ENCODE measurements around the gene VTN.

DNA sequence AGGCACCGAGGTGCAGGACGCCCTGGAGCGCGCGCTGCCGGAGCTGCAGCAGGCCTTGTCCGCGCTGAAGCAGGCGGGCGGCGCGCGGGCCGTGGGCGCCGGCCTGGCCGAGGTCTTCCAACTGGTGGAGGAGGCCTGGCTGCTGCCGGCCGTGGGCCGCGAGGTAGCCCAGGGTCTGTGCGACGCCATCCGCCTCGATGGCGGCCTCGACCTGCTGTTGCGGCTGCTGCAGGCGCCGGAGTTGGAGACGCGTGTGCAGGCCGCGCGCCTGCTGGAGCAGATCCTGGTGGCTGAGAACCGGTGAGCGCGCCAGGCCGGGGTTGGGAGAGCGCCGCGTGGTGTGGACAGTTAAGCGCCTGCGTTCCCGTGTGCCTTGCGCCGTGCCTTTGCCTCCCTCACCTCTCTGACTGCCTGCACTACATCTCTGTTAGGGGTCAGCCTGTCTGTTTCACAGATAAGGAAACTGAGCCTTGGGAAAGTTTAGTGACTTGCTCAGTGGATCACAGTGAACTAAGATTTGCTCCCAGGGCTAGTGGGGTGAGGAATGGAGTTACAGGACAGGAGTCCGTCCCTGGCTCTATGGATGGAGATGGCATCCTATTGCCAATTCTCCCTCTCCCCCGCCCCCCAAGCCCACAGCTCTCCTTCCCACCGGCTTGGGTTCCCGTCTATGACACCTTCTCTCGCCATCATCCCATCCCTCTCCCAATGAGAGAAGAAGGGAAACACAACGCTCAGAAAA lies 2.3 kb upstream of the VTN start:
- TF ChIP-seq, protein P1, sequence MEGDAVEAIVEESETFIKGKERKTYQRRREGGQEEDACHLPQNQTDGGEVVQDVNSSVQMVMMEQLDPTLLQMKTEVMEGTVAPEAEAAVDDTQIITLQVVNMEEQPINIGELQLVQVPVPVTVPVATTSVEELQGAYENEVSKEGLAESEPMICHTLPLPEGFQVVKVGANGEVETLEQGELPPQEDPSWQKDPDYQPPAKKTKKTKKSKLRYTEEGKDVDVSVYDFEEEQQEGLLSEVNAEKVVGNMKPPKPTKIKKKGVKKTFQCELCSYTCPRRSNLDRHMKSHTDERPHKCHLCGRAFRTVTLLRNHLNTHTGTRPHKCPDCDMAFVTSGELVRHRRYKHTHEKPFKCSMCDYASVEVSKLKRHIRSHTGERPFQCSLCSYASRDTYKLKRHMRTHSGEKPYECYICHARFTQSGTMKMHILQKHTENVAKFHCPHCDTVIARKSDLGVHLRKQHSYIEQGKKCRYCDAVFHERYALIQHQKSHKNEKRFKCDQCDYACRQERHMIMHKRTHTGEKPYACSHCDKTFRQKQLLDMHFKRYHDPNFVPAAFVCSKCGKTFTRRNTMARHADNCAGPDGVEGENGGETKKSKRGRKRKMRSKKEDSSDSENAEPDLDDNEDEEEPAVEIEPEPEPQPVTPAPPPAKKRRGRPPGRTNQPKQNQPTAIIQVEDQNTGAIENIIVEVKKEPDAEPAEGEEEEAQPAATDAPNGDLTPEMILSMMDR (IDR thresholded peaks at IDR 0.05; ENCODE audit: poor library complexity, severe bottlenecking): peak; percentile 23
- peak; percentile 81 for TF ChIP-seq MXI1 (conservative IDR thresholded peaks at IDR 0.05; ENCODE audit: poor library complexity, severe bottlenecking)
- no peak for TF ChIP-seq EZH2 (IDR thresholded peaks at IDR 0.05; ENCODE audit: borderline replicate concordance, insufficient read depth, low read length, poor library complexity, severe bottlenecking)
- TF ChIP-seq POLR2AphosphoS5 (IDR thresholded peaks at IDR 0.05): peak; percentile 35
- TF ChIP-seq EP300 (conservative IDR thresholded peaks at IDR 0.05; ENCODE audit: poor library complexity, severe bottlenecking): no peak
- TF ChIP-seq, protein P2, sequence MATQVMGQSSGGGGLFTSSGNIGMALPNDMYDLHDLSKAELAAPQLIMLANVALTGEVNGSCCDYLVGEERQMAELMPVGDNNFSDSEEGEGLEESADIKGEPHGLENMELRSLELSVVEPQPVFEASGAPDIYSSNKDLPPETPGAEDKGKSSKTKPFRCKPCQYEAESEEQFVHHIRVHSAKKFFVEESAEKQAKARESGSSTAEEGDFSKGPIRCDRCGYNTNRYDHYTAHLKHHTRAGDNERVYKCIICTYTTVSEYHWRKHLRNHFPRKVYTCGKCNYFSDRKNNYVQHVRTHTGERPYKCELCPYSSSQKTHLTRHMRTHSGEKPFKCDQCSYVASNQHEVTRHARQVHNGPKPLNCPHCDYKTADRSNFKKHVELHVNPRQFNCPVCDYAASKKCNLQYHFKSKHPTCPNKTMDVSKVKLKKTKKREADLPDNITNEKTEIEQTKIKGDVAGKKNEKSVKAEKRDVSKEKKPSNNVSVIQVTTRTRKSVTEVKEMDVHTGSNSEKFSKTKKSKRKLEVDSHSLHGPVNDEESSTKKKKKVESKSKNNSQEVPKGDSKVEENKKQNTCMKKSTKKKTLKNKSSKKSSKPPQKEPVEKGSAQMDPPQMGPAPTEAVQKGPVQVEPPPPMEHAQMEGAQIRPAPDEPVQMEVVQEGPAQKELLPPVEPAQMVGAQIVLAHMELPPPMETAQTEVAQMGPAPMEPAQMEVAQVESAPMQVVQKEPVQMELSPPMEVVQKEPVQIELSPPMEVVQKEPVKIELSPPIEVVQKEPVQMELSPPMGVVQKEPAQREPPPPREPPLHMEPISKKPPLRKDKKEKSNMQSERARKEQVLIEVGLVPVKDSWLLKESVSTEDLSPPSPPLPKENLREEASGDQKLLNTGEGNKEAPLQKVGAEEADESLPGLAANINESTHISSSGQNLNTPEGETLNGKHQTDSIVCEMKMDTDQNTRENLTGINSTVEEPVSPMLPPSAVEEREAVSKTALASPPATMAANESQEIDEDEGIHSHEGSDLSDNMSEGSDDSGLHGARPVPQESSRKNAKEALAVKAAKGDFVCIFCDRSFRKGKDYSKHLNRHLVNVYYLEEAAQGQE (IDR thresholded peaks at IDR 0.05; ENCODE audit: borderline replicate concordance): peak; percentile 6
- TF ChIP-seq TAF1 (IDR thresholded peaks at IDR 0.05; ENCODE audit: low read depth): no peak
- no peak for TF ChIP-seq RAD21 (conservative IDR thresholded peaks at IDR 0.05)
